ENCODE data around the gene HIF1A.
"Not testable (repeated sequence)": the region's sequence is repeated elsewhere in the genome, so short reads cannot be mapped to it uniquely, and the experiment has no call there.

Gene HIF1A

GRCh38 chr14:61675291-61675690, 20.0 kb upstream of the HIF1A start:
- no peak for DNase-seq

- DNase-seq, result peak; percentile 92 to 93
These were observed 17.8 kb upstream of the HIF1A start for GRCh38 chr14:61677479-61677878.

GRCh38 chr14:61678975-61679374, 16.3 kb upstream of the HIF1A start:
- no peak for DNase-seq

DNA sequence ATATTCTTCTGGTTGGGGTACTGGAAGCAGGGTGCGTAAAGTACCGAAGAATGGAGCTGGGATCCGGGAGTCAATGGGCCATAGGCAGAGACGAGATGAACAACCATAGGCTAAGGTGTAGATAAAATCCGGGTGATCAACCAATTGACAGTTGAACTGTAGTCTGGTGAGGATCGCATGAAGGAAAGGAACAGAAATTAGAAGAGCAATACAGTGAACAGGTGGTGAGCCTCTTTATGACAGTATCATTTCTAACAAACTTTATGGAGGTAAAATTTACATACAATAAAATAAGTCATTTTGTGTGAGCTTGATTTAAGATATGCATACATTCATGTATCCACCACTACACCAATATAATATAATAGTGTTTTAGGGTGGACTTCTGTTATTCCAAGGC, 13.9 kb upstream of the HIF1A start:
- no peak for DNase-seq

- no peak for DNase-seq
These were observed 12.2 kb upstream of the HIF1A start for GRCh38 chr14:61683108-61683507.

- no peak for DNase-seq
These were observed 5.3 kb upstream of the HIF1A start for GRCh38 chr14:61690039-61690438.

DNA sequence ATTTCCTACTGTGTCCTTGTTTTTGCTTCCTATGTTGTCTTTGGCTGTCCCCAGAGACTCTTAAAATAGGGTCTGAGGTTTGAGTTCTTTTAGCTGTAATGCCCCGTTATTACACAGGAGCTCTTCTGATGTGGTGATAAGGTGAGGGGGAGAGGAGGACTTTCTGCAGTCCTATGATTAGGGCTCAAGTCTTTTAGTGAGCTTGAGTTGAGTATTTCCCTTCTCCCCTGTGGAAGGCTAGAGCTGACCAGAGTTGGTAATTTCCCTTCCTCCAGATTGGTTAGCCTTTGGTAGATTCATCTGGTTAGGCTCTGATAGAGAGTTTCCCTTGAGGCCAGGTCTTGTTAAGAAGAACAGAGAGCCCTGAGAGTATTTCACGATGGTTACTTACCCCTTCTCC, 4.3 kb upstream of the HIF1A start:
- DNase-seq, result no peak

DNA sequence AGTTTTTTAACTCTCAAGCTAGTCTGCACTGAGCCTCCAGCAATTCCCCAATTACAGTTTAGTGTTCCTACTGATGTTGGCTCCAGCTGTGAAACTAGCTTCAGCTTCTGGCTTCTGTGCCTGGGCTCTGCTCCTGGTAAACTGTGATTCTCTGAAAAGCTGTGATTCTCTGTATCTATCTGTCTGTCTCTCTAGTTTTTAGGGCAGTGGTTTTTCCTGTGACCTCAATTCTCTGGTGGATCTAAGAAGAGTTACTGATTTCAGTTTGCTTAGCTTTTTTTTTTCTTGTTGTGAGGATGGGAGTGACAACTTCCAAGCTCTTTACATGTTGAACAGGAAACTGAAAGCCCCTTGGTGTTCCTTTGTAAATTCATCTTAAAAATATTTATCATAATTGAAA, 3.8 kb upstream of the HIF1A start:
- no peak for DNase-seq

GRCh38 chr14:61694039-61694438, 1.3 kb upstream of the HIF1A start:
- DNase-seq, result no peak

GRCh38 chr14:61695695-61696527, 598 bp downstream of the HIF1A start:
- DNase-seq, result peak; percentile 31 to 47

DNA sequence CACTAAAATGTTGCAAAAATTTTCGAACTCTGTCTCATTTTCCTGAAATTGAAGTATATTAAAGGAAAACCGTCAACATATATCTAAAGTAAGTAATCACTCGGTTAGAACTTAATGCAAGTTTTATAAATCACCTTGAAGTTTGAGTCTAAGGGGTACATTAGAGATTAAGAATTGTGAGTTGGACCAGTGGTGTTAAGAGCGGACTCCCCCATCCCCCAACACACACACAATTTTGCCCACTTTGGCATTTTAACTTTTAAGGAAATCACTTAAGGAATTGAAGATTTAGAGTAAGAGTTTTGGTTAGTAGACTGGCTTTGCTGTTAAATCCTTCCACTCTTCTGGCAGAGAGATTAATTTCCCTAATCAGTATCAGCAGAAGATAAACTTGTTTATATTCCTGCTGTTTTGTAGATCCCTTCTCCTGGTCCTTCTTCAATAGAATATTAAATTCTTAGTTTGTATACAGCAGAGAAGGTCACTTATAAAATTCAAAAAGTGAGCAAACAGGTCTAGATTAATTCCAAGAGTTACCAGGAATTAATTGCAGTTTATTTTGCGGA, 1.5 kb downstream of the HIF1A start:
- DNase-seq, result no peak

- peak in 1 of 2 experiments; percentile 14 for DNase-seq
These were observed 3.1 kb downstream of the HIF1A start for GRCh38 chr14:61698206-61698980.

DNA sequence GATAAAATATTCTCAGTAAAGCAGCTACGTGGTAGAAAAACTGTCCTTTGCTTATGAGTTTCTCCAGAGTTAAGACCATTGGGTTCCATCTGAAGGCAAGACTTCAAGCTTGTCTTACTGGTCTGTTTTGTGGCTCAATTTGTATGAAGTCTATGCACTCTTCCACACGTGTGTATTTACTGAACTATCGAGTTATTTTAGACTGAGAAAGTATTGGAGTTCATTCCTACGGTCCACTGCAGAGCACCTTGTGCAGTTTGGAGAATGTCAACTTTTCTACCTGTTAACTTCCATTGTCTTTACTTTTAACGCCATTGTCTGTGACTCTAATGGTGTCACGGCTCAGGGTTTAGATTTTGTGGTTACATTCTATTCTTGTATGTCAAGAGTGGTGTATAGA, 3.7 kb downstream of the HIF1A start:
- no peak for DNase-seq

GRCh38 chr14:61700104-61700886, 5.0 kb downstream of the HIF1A start:
- no peak for DNase-seq

DNA sequence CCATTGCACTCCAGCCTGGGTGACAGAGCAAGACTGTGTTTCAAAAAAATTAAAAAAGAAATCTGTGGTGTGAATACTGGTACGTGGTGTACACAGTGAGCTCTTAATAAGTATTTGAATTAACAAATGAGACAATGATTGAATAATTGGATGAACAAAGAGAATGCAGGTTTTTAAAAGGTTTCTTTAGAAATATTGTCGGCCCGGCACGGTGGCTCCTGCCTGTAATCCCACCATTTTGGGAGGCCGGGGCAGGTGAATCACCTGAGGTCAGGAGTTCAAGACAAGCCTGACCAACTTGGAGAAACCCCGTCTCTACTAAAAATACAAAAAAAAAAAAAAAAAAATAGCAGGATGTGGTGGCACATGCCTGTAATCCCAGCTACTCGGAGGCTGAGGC, 6.6 kb downstream of the HIF1A start:
- no peak for DNase-seq

DNA sequence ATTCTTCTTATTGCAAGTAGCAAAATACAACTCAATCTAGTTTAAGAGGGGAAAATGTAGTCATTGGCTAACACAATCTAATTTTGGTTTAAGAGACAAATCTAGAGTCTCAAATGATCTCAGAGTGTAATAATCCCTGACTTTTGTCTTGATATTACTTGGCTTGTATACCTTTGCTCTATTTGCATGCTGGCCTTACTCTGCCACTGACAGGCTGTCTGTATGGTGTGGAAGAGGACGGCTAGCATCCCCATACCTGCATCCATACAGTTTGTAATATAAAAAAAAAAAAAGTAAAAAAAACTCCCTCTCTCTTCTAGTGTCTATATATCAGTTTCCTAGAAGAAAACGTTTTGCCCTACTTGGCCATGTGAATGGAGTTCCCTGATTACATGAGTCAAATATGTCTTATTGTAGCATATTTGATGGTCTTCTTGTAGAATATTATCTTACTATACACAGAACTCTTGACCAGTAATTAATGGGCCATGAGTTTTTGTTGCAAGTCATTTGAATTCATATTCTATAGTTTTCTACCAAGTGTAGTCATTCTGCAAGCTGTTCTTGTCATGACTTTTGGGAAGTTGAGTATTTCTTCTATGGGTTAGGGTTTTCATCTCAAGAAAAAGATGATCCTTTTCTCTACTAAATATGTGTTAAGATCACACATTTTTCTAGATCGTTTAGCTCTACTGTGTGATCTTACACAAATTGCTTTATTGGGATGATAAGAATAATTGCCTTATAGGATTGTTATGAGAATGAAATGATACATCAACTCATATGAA, 8.2 kb downstream of the HIF1A start:
- no peak for DNase-seq

GRCh38 chr14:61704554-61704953, 9.2 kb downstream of the HIF1A start:
- DNase-seq, result no peak

- no peak for DNase-seq
These were observed 9.7 kb downstream of the HIF1A start for GRCh38 chr14:61705017-61705416.

- no peak for DNase-seq
These were observed 10.9 kb downstream of the HIF1A start for GRCh38 chr14:61706096-61706690.

DNA sequence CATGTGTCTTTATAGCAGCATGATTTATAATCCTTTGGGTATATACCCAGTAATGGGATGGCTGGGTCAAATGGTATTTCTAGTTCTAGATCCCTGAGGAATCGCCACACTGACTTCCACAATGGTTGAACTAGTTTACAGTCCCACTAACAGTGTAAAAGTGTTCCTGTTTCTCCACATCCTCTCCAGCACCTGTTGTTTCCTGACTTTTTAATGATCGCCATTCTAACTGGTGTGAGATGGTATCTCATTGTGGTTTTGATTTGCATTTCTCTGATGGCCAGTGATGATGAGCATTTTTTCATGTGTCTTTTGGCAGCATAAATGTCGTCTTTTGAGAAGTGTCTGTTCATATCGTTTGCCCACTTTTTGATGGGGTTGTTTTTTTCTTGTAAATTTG, 12.5 kb downstream of the HIF1A start:
- DNase-seq, result not testable (repeated sequence)

DNA sequence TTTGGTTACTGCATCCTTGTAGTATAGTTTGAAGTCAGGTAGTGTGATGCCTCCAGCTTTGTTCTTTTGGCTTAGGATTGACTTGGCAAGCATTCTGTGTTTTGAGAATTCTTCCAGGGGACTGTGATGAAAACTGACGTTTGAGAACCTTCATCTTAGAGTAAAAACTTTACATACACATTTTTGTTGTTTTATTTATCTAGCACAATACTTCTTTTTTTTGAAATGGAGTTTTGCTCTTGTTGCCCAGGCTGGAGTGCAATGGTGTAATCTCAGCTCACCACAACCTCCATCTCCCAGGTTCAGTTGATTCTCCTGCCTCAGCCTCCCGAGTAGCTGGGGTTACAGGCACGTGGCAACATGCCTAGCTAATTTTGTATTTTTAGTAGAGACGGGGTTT, 13.4 kb downstream of the HIF1A start:
- DNase-seq, result not testable (repeated sequence)

Data from AML-193 (cell line).